GM18502 (cell line): Measurements from ENCODE around the gene GLMN.

Experiments
- ATAC-seq: cut with Tn5 transposase; IDR thresholded peaks from one replicate; pipeline ENCODE4 v1.9.1; 2021; ENCODE audit warnings: mild to moderate bottlenecking; ENCODE audit not compliant: unreplicated experiment, poor library complexity

The GLMN gene

GRCh38 chr1:92298573-92299476 lies at the start of gene GLMN, which contains the start of gene RPAP2:
TSS of gene GLMN (minus strand) at chr1:92298987. CDS start at chr1:92297999, 988 bp downstream.
TSS of gene RPAP2 (plus strand) at chr1:92299059. CDS start at chr1:92299074, 15 bp downstream.
- peak; percentile 98 for ATAC-seq

GRCh38 chr1:92346866-92347640 lies 48.3 kb upstream of the GLMN start:
- no peak for ATAC-seq

GRCh38 chr1:92343061-92343460 lies 44.3 kb upstream of the GLMN start:
- no peak for ATAC-seq

- no peak for ATAC-seq
Observed at GRCh38 chr1:92342401-92342800, 43.6 kb upstream of the GLMN start.

- no peak for ATAC-seq
Observed at GRCh38 chr1:92340154-92340553, 41.4 kb upstream of the GLMN start.

- no peak for ATAC-seq
Observed at GRCh38 chr1:92333668-92334067, 34.9 kb upstream of the GLMN start.

GRCh38 chr1:92329347-92330129 lies 30.8 kb upstream of the GLMN start:
- ATAC-seq = no peak

- ATAC-seq = no peak
Observed at GRCh38 chr1:92327794-92328193, 29.0 kb upstream of the GLMN start.

- ATAC-seq = no peak
Observed at GRCh38 chr1:92326681-92327080, 27.9 kb upstream of the GLMN start.

GRCh38 chr1:92324784-92325183 lies 26.0 kb upstream of the GLMN start:
- ATAC-seq = no peak

GRCh38 chr1:92323473-92324453 lies 25.0 kb upstream of the GLMN start:
- no peak for ATAC-seq

GRCh38 chr1:92317836-92318493 lies 19.2 kb upstream of the GLMN start:
- ATAC-seq = peak; percentile 57

- ATAC-seq = no peak
Observed at GRCh38 chr1:92315766-92316599, 17.2 kb upstream of the GLMN start.

- no peak for ATAC-seq
Observed at GRCh38 chr1:92314024-92314423, 15.2 kb upstream of the GLMN start.

- peak; percentile 58 for ATAC-seq
Observed at GRCh38 chr1:92310185-92310597, 11.4 kb upstream of the GLMN start.

- ATAC-seq = no peak
Observed at GRCh38 chr1:92307980-92308379, 9.2 kb upstream of the GLMN start.

- ATAC-seq = no peak
Observed at GRCh38 chr1:92306020-92306419, 7.2 kb upstream of the GLMN start.

GRCh38 chr1:92301021-92301420 lies 2.2 kb upstream of the GLMN start:
- no peak for ATAC-seq
